HG03378 (cell line): ENCODE data around the gene CAMTA1.

ENCODE experiments used
- ATAC-seq: cut with Tn5 transposase; IDR thresholded peaks from one replicate; pipeline ENCODE4 v1.9.1; 2021; ENCODE audit warnings: mild to moderate bottlenecking, moderate library complexity; ENCODE audit not compliant: unreplicated experiment

CAMTA1 gene

DNA sequence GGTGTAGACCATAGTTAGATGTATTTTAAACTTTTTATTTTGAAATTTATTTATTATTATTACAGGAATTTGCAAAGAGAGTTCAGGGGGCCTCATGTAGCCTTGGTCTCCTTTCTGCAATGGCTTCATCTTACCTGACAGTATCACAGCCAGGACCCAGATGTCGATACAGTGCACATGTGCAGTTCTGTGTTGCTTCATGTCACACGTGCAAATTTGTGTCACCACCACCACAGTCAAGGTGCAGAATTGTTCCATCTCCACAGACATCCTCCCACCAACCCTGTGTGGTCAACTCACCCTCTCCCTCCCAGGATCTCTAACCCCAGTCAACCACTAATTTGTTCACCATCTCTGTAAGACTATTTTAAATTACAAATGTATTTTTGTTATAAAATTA is 184.5 kb downstream of the CAMTA1 start:
- ATAC-seq, result no peak

DNA sequence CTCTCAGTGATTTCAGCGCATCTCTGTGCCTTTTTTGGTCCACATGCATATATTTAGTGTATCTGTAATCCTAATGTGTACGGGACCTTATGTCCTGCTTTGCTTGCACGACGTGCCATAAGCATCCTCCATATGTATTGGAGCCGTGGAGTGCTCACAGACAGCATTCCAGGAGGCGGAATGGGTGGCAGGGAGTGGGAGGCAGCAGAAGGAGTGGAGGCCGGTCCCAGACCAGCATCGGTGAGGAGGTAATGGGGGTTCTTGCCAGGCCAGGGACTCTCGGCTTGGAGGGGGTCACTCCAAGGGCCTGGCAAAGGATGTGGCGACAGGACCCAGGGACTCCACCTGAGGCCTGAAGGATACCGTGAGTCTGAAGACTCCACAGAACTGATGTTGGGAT is 185.0 kb downstream of the CAMTA1 start:
- no peak for ATAC-seq

DNA sequence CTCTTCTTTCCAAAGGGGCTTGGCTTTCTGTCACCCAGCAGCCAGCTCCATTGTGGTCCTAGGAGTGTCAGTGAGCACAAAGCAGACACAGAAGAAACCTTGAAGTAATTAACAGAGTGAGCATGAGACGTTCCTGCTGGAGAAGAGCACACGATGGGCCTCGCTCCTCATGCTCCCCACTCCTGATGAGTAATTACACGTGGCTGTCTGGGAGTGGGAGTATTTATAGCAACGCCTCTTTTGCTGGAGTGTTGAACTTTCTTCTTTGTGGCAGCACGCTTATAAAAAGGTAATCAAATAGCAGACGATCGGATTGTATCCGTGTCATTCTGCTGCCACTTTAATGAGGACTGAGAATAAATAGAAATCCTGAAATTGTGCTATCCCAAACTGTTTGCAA is 185.8 kb downstream of the CAMTA1 start:
- no peak for ATAC-seq

DNA sequence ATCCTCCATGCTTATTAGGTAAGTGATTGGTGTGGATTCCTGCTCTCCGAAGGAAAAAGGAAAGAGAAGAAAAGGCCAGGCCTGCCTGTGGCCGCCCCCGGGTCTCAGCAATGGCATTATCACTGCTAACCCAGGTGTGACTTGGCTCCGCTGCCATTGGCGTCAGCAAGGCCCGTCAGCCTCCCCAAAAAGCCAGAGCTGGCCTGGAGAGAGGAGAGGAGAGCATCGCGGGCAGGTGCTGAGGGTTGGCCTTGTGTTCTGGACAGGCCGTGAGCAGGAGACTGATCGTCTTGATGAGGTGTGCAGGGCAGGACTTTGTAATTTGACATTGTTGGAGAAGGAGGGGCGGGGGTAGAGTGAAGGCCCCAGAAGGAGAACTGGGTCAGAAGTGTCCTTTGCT is 186.4 kb downstream of the CAMTA1 start:
- no peak for ATAC-seq

DNA sequence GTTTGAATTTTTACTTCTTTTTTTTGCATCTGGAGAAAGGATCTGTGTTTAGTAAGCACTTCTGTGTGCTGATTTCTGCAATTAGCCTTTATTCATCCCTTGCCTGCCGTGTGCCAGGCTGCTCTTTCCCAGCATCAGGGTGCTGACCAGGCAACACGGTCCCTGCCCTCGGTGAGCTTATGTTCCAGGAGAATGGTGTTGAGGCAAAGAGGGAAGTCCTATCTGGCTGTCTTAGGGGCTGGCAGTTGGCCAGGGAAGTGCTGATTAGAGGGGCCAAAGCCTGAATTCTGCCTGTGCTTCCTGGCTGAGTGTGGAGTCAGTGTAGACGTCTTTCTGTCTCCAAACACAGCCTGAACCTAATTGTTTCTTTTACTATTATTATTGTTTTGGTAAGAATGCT is 187.1 kb downstream of the CAMTA1 start:
- ATAC-seq, result no peak

DNA sequence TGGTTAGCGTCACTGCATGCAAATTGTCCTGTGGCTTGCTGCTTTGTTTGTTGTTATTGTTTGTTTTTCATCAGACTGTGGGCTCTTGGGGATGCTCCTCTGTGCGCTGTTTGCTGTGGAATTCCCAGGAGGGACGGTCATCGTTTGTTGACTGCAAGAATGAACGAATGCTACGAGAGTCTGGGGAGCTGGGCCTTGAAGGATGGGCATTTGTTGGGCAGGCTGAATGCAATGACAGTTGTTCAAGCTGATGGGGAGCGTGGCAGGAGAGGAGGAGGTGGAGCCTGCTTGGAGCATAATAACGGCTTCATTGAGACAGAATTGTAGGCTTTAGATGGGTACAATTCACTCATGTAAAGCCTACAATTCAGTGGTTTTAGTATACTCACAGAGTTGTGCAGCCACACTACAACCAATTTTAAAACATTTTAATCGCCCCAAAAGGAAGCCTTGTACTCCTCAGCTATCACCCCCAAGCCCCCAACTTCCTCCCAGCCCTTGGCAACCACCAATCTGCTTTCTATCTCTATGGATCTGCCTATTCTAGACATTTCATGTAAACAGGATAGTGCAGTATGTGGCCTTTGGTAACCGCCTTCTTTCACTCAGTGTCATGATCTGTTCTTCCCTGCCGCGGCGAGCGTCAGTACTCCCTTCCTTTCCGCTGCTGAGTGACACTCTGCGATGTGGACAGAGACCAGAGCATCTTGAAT is 190.2 kb downstream of the CAMTA1 start:
- no peak for ATAC-seq

DNA sequence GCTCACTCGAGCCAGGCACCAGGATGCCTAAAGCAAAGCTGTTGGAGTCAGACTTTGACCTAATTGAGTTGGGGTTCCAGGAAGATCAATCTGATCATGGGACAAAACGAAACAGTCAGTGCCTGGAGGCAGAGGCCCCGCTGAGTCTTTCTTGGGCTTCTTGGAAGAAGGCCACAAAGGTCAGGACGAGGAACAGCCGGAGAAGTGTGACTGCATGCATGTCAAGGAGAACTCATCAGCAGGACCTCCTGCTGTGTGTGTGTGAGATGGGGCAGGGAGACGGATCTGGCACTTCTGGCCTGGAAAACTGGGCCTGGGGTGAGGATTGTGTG is 190.8 kb downstream of the CAMTA1 start:
- ATAC-seq, result no peak

DNA sequence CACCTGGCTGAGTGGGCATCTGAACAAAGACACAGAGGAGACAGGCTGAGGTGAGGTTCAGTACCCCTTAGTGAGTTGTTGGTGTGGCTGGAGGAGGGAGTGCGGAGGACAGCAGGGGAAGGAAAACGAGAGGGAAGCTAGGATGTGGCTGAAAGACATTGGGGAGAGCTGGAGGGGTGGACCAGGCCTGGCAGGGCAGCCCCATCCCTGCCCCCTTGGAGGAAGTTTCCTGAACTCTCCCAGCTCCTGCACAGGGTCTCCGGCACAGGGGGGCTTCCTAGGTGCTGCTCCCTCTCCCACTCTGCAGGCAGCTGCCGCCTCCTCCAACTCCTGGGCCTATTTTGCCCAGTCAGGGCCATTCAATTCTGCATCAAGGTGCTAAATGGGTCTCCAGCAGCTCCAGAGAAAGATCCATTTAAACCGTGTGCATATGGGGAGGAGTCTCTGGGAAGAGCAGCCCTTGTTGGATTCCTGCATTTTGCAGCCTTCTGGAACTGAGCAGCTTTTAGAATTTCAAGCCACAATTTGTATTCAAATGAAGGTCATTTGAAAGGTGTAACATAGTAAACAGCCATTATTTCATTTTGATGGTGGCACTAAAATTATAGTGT is 193.9 kb downstream of the CAMTA1 start:
- ATAC-seq, result no peak

DNA sequence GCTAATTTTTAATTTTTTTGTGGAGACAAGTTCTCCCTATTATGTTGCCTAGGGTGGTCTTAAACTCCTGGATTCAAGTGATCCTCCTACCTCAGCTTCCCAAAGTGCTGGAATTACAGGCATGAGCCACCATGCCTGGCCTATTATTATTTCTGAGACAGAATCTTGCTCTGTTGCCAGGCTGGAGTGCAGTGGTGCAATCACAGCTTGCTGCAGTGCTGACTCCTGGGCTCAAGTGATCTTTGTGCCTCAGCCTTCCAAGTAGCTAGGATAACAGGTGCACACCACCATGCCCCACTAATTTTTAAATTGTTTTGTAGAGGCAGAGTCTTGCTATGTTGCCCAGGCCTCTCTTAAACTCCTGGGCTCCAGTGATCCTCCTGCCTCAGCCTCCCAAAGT is 196.3 kb downstream of the CAMTA1 start:
- ATAC-seq, result no peak

DNA sequence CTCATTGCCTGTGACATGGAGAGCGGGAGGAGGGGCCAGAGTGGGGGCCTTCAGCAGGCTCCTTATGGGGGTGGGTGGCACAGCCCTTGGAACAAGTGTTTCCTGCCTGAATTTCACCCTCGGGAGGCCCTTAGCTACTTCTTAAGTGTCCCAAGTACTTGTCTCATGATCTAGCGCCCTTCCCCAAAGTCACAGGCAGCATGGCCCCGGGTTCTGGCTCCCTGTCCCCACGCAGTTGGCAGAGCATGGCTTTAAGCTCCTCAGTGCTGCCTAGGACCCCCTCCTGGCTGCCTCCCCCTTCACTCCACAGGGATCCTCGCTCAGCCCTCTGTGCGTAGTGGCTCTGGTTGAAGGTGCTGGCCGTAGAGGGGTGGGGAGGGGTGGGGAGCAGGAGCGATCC is 197.2 kb downstream of the CAMTA1 start:
- no peak for ATAC-seq

DNA sequence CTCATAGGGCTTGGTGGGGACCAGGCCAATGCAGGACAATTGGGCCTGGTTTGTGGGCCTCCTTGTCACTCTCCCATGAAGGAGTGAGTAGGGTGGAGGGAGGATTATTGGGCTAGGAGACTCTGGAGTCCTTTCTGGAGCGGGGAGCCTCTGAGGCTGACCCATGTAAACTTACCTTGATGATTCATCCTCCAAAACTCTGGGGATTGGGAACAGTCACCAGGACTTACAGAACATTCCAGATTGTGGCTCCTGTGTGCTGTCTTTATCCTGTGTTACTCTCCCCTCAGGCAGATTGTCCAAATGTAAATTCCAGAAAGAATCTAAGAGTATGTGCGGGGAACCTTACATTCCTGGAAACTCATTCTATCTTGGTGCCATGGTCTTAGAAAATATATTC is 197.6 kb downstream of the CAMTA1 start:
- ATAC-seq, result no peak

DNA sequence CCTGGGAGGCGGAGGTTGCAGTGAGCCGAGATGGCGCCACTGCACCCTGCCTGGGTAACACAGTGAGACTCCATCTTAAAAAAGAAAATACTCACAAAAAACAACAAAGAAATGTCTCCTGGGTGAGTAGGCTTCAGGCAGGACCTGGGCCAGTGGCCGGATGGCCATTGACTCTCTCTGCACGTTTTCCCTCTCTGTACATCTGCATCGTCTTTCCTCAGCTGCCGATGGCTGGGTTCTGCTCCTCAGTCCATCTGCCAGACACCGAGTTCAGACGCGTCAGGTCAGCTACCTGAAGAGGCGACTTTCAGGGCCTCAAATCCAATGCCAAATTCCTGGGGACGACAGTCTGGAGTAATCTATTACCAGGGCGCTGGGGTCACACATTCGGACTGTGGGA is 199.3 kb downstream of the CAMTA1 start:
- ATAC-seq, result no peak

DNA sequence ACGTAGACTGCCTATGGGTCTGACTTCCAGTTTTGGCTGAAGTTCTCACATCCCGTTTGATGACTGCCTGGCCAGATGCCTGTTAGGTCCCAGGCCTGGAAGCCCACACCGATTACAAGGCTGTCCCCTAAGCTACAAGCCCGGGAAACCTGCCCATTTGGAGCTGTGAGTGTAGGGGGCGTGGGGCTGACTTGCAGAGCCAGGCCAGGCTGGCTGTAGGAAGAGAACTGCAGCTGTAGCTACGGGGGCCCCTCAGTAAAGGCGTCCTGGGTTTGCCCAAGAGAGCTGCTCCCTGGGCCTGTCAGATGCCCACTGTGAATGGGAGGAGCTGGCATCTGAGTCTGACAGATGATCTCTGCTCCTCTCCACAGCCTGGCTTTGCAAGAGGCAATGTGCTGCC is 199.7 kb downstream of the CAMTA1 start:
- ATAC-seq, result no peak

DNA sequence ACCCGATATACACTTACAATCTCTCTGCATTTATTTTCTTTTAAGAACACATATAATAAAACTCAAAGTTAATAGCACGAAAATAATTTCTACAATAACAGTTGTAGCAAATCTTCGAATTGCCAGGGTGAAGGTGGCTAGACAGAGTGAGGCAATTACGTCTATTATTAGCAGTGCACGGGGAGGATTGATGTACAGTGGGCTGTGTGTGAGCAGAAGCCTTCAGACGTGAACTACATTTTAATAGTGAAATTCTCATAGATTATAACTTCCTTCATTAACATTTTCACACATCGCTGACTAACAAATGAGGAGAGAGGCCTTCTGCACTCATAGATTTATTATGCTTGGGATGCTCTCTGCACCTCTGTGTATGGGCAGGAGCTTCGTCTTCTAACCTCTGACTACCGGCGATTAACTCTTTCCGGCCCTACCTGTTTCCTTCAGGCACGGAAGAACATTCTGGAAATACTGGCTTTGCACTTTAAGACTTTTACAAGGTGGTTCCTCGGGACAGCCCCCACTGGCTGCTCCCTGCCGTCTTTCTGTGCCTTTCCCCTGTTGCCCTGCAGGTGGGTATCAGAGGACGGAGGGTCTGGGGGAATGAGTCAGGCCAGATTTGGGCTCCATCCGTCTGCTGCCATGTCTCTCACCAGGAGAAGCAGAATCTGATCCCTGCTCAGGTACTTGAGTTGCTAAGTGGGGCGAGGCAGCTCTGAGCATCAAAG is 200.5 kb downstream of the CAMTA1 start:
- ATAC-seq, result no peak

DNA sequence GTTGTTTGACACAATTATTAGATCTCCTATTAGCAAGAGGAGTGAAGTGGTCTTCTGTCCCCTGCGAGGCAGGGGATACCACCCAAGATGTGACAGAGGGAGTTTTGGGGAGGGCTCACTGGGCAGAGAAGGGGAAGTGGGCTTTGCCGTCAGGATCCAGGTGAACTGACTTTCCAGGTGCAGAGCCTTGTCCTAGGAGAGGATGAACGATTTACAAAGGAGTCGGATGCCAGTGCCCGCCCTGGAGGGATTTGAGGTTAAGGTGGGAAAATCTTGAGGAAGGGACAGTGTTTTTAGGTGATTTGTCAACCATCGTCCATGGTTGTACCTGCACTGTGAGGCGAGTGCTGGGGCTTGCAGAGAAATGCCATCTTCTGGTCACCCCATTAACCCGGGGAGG is 201.0 kb downstream of the CAMTA1 start:
- no peak for ATAC-seq

DNA sequence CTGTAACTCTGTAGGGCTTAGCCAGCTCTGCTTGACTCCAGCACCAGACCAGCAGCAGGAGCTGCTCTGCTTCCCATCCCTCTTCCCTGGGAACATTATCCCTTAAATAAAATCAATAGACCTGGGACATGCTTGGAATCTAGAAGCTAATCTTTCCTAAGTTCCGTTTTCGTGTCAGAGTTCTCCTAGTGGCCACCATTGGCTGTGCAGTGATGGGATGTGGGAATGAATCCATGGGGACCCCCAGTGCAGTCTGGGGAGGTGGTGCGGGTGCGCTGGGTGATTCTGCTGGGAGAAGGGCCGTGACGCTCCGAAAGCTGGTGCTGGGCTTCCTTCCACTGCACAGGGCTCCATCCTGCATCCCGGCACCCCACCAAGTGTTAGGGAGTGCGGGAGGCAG is 202.7 kb downstream of the CAMTA1 start:
- no peak for ATAC-seq

DNA sequence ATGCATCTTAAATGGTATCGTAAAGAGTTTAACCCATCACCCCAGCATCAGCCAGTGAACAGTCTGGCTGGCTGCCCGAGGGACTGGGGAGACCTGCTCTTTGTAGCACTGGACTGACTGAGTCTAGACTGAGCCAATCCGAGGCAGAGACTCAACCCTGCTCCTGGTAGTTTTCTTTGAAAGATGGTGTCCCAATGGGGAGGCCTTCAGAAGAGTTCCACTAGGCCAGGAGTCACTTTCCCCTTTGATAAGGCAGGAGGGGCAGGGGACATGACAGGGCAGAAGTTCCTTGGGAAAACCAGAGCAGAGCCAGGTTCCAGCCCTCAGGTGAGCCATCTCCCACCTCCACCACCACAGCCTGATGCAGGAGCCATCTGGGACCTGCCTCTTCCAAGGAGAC is 203.5 kb downstream of the CAMTA1 start:
- ATAC-seq, result no peak

DNA sequence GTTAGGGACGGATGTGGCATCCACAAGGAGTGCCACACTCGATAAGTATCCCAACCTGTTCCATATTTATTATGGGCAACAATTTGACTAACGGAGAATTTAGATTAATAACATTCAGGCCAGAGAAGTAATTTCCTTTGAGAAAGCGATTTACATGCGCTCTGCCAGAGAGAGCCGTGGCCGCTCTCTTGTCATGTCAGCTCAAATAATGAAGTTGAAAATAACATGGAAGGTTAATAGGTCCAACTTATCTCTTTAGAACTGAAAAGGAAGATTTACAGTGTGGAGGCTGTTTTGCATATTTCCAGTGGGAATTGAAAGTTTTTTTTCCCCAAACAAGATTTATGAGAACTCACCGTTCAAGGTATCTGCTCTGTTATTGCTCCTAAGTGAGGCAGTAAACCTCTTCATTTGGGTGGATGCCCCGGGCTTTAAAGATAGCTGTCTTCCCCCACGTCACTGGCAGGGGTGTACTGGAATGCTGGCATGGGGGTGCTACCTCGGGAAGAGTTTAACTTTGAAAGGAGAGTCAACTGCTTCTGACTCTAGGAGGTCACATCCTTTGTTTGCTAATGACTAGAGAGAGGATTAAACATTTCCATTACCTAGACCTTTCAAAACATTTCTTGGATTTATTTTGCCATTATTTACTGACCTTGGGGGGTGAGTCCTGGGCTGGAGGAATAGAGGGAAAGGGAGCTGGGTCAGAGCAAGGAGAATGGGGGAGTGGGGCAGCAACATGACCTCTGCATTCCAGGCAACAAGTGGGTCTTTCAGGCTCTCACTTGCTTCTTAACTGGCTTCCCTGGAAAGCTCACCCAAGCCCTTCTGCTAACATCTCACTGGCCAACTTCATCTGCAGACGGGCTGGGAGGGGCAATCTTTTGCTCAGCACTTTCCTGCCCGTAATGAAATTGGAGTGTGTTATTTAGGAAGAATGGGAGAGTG is 204.2 kb downstream of the CAMTA1 start:
- ATAC-seq, result no peak

DNA sequence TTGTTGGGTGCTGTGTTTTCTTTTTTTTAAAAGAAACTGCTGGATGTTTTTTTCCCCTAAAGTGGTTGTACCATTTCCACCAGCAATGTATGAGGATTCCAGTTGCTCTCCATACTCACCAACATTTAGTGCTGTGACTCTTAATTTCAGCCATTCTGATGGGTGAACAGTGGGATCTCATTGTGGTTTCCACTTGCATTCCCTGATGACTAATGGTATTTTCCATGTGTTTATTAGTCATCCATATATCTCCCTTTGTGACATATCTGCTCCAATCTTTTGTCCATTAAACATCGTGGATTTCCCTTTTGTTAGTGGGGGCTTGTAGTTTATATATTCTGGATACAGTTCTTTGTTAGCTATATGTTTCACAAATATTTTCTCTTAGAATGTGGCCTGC is 206.0 kb downstream of the CAMTA1 start:
- ATAC-seq, result no peak

DNA sequence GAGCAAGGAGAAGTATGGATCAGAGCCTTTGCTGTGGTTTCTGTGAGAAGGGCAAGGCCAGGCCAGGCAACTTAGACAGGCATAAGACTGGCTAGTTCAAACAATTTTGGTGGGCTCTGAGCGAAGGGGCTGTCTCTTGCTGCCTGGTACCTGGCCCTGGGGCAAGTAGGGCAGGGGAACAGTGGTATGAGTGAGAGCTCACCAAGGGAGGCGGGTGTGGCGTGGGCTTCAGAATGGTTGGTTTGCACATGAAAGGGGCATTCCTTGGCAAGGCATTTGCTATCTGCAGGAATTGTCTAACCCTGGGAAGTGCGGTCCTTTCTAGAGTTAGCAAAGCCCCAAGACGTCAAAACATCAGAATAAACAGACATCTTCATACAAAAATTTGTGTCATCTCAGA is 210.5 kb downstream of the CAMTA1 start:
- ATAC-seq, result no peak

DNA sequence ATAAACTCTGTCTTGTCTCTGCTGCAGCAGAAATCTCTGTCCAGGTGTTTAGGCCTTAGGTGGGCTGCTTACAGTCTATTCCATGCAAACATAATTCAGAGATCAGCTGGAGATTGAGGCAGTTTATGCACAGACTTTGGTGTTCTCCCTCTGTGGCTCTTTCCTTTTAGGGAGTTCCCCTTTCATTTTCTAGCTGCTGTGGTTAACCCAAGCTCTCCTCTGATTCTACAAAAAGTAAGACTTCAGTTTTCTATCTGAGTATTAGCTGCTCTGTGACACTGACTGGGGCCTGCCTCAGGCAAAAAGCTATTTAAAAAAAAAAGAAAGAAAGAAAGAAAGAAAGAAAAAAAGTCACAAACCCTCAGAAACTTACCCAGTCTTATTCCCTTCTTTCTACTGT is 211.1 kb downstream of the CAMTA1 start:
- ATAC-seq, result no peak
